ENCODE measurements around the gene TFR2. TPM values are rescaled to one million over a fixed set of nuclear protein-coding genes. Genes with fewer than 3 reads are reported as not detected.
A peak's percentile ranks its signal among the peaks of the same experiment; 100 is the strongest.

Gene TFR2
- total and polyA plus RNA-seq, 9 of the 15 experiments (the other 6 are each of a cell fraction or from before 2014, with no cell fraction given), result 3.8 to 123 (median 51.1) TPM

- TF ChIP-seq ETV6 (IDR thresholded peaks at IDR 0.05; ENCODE audit: borderline replicate concordance in 1 of 2, low read depth in 2 of 2, low read length in 1 of 2) (peak in 1 of 2 experiments; percentile 43; a peak in 1 of 4 replicates), ETV6 (CRISPR knock-in tag; IDR thresholded peaks at IDR 0.05; ENCODE audit: borderline replicate concordance) (peak; percentile 74; the same call in 1 of the 2 replicates), FOXJ2 (tag; IDR thresholded peaks at IDR 0.05) (no peak), SRSF7 (optimal IDR thresholded peaks at IDR 0.05; ENCODE audit: low read depth, low read length) (no peak), MED1 (CRISPR knock-in tag; IDR thresholded peaks at IDR 0.05; ENCODE audit: borderline replicate concordance) (peak; percentile 45; the same call in 1 of the 2 replicates), ZNF644 (tag; IDR thresholded peaks at IDR 0.05; ENCODE audit: low read depth) (no peak), HDAC2 (IDR thresholded peaks at IDR 0.05) (peak; percentile 61; the same call in 1 of the 2 replicates), TRIM25 (IDR thresholded peaks at IDR 0.05; ENCODE audit: borderline replicate concordance) (no peak), NR2C2 (CRISPR knock-in tag; IDR thresholded peaks at IDR 0.05) (0 out of 2 replicates have a peak, but pooled peaks have one; percentile 47), NR2C2 (tag; IDR thresholded peaks at IDR 0.05) (no peak), HLTF (IDR thresholded peaks at IDR 0.05) (no peak), TCF3 (CRISPR knock-in tag; IDR thresholded peaks at IDR 0.05) (no peak; the same call in 1 of the 2 replicates), SAFB (IDR thresholded peaks at IDR 0.05; ENCODE audit: borderline replicate concordance, low read depth, low read length) (no peak), ID3 (CRISPR knock-in tag; IDR thresholded peaks at IDR 0.05) (no peak), ID3 (tag; IDR thresholded peaks at IDR 0.05) (no peak), PPARD (CRISPR knock-in tag; IDR thresholded peaks at IDR 0.05) (no peak), ZNF175 (CRISPR knock-in tag; IDR thresholded peaks at IDR 0.05; ENCODE audit: low read depth) (no peak), ZNF384 (IDR thresholded peaks at IDR 0.05; ENCODE audit: low read depth, low read length) (no peak), NELFE (IDR thresholded peaks at IDR 0.05; ENCODE audit: insufficient read depth, insufficient read length) (no peak), NEUROD1 (IDR thresholded peaks at IDR 0.05; ENCODE audit: borderline replicate concordance, low read depth, low read length, partially characterized antibody) (peak; percentile 75), COPS2 (conservative IDR thresholded peaks at IDR 0.05) (no peak), NFRKB (IDR thresholded peaks at IDR 0.05; ENCODE audit: low read depth) (no peak), RCOR1 (IDR thresholded peaks at IDR 0.05; ENCODE audit: borderline replicate concordance in 1 of 2, low read depth in 2 of 2, low read length in 2 of 2) (peak in 1 of 2 experiments; percentile 89; a peak in 2 of 4 replicates), SMARCC2 (IDR thresholded peaks at IDR 0.05; ENCODE audit: low read depth) (no peak), PREB (CRISPR knock-in tag; IDR thresholded peaks at IDR 0.05) (no peak), FOXP1 (CRISPR knock-in tag; IDR thresholded peaks at IDR 0.05) (peak; percentile 99)
Observed at GRCh38 chr7:100655908-100656674, 14.7 kb upstream of the TFR2 start, which contains the start of gene ACTL6B (continued).

All from K562 (cell line).